SK-N-SH (cell line): ENCODE data around the gene ACOXL. TPM values are rescaled to one million over a fixed set of nuclear protein-coding genes. Genes with fewer than 3 reads are reported as not detected.

Source experiments
- CTCF ChIA-PET: fragments of 300-600, 350-600 bp; formaldehyde crosslinking; extraction: SDS; loops from one replicate; lab custom pipeline; 2021; lab: Yijun Ruan, JAX
- POLR2A ChIA-PET: fragments of 350-600 bp; sonication (Branson Sonifier 250); formaldehyde crosslinking; extraction: SDS; loops from one replicate; lab custom pipeline; 2020; ENCODE audit warnings: antibody characterized with exemption, inconsistent platforms; lab: Yijun Ruan, JAX
- DNase-seq: peaks from one replicate; pipeline ENCODE4 v3.0.0; 2012
- H2AFZ ChIP-seq: fragments of 200-600 bp; sonication (generic); 2 replicates; pipeline ENCODE4 v1.8.1; 2016; ENCODE audit warnings: antibody characterized with exemption, mild to moderate bottlenecking, low read depth
- H3F3A ChIP-seq: fragments of 200-600 bp; sonication (generic); replicated peaks from 2 replicates; pipeline ENCODE3; 2016; ENCODE audit warnings: antibody characterized with exemption, mild to moderate bottlenecking; ENCODE audit not compliant: insufficient read depth
- H3K27ac ChIP-seq, 2 experiments: fragments of 200-500 bp in 1 of 2; fragments of 200-600 bp in 1 of 2; sonication (Bioruptor generic) in 1 of 2; sonication (generic), shearing (Covaris generic) in 1 of 2; 2 replicates each; pipeline versions ENCODE4 v1.5.1 to v1.6.1; 2014 to 2016; ENCODE audit warnings: low read depth in 2 of 2, inconsistent platforms in 1 of 2, low read length in 1 of 2, mild to moderate bottlenecking in 1 of 2, mixed read lengths in 1 of 2
- H3K27me3 ChIP-seq: fragments of 200-600 bp; sonication (generic), shearing (Covaris generic); 2 replicates; pipeline ENCODE4 v1.6.1; 2016; ENCODE audit warnings: mixed run types; ENCODE audit not compliant: insufficient read depth
- H3K36me3 ChIP-seq, 2 experiments: fragments of 200-500 bp in 1 of 2; fragments of 200-600 bp in 1 of 2; sonication (Bioruptor generic) in 1 of 2; sonication (generic) in 1 of 2; replicated peaks in 1 of 2; 2 replicates each; pipeline versions ENCODE3 to v1.5.1; 2014 to 2016; ENCODE audit warnings: low read length in 1 of 2, mild to moderate bottlenecking in 1 of 2; ENCODE audit not compliant: insufficient read depth in 2 of 2, control insufficient read depth in 1 of 2
- H3K4me1 ChIP-seq, 2 experiments: fragments of 200-500 bp in 1 of 2; fragments of 200-600 bp in 1 of 2; sonication (Bioruptor generic) in 1 of 2; sonication (generic), shearing (Covaris generic) in 1 of 2; 2 replicates each; pipeline versions ENCODE4 v1.5.1 to v1.6.1; 2014 to 2016; ENCODE audit warnings: low read depth in 1 of 2, low read length in 1 of 2, mixed run types in 1 of 2; ENCODE audit not compliant: insufficient read depth in 2 of 2, control insufficient read depth in 1 of 2
- H3K4me2 ChIP-seq: fragments of 200-600 bp; sonication (generic), shearing (Covaris generic); 2 replicates; pipeline ENCODE4 v1.6.1; 2017; ENCODE audit warnings: mixed run types
- H3K4me3 ChIP-seq, 2 experiments: fragments of 200-500 bp in 1 of 2; fragments of 200-600 bp in 1 of 2; sonication (Bioruptor generic) in 1 of 2; sonication (generic), shearing (Covaris generic) in 1 of 2; 2 replicates each; pipeline versions ENCODE4 v1.5.1 to v1.8.1; 2014 to 2016; ENCODE audit warnings: low read depth in 2 of 2, inconsistent platforms in 1 of 2, low read length in 1 of 2, mild to moderate bottlenecking in 1 of 2, mixed read lengths in 1 of 2, moderate library complexity in 1 of 2
- H3K79me2 ChIP-seq: fragments of 200-600 bp; sonication (generic); 2 replicates; pipeline ENCODE4 v1.8.1; 2017; ENCODE audit warnings: mild to moderate bottlenecking; ENCODE audit not compliant: insufficient read depth
- H3K9ac ChIP-seq: fragments of 200-600 bp; sonication (generic); 2 replicates; pipeline ENCODE4 v1.6.1; 2017; ENCODE audit warnings: mixed run types
- H3K9me2 ChIP-seq: fragments of 200-600 bp; sonication (generic); 2 replicates; pipeline ENCODE4 v1.6.1; 2017; ENCODE audit warnings: mixed run types
- H3K9me3 ChIP-seq: fragments of 200-600 bp; sonication (generic); 2 replicates; pipeline ENCODE4 v1.6.1; 2017; ENCODE audit warnings: mixed run types, mild to moderate bottlenecking, moderate library complexity
- H4K20me1 ChIP-seq: fragments of 200-600 bp; sonication (generic); 2 replicates; pipeline ENCODE4 v1.6.1; 2017; ENCODE audit warnings: mild to moderate bottlenecking, mixed run types; ENCODE audit not compliant: insufficient read depth
- EZH2phosphoT487 ChIP-seq: fragments of 200-600 bp; sonication (generic); IDR thresholded peaks from 2 replicates; pipeline ENCODE4 v1.6.1; 2017; ENCODE audit warnings: low read depth, mixed run types, mild to moderate bottlenecking, antibody characterized with exemption, moderate library complexity, borderline replicate concordance
- FOSL2 ChIP-seq: IDR thresholded peaks from 2 replicates; pipeline ENCODE4 v1.4.0; 2012; ENCODE audit warnings: low read depth, mild to moderate bottlenecking, moderate library complexity, borderline replicate concordance
- MXI1 ChIP-seq: IDR thresholded peaks from 2 replicates; pipeline ENCODE4 v1.6.1; 2012; ENCODE audit warnings: mild to moderate bottlenecking, low read depth, low read length, improper control_type of control experiment
- NFIC ChIP-seq: IDR thresholded peaks from 2 replicates; pipeline ENCODE4 v1.4.0; 2012; ENCODE audit warnings: borderline replicate concordance
- NRF1 ChIP-seq: IDR thresholded peaks from 2 replicates; pipeline ENCODE4 v1.6.1; 2012; ENCODE audit warnings: low read depth, mild to moderate bottlenecking, low read length
- POLR2AphosphoS5 ChIP-seq: IDR thresholded peaks from 2 replicates; pipeline ENCODE4 v1.6.1; 2012; ENCODE audit warnings: low read depth, low read length
- RCOR1 ChIP-seq: fragments of 150-350 bp; IDR thresholded peaks from 2 replicates; pipeline ENCODE4 v1.6.1; 2017; ENCODE audit warnings: antibody characterized with exemption, low read length
- RXRA ChIP-seq: IDR thresholded peaks from 2 replicates; pipeline ENCODE4 v1.4.0; 2012; ENCODE audit warnings: low read depth, mild to moderate bottlenecking, borderline replicate concordance
- TEAD4 ChIP-seq: IDR thresholded peaks from 2 replicates; pipeline ENCODE4 v1.4.0; 2012; ENCODE audit warnings: mild to moderate bottlenecking, borderline replicate concordance; ENCODE audit not compliant: insufficient read depth
- YY1 ChIP-seq: IDR thresholded peaks from 2 replicates; pipeline ENCODE4 v1.4.0; 2012; ENCODE audit warnings: low read depth, mild to moderate bottlenecking
- WGBS: methylation state at CpG from one replicate; pipeline ENCODE4 v1.1.6; 2017; ENCODE audit warnings: low lambda C conversion rate; 5-methylcytosine and 5-hydroxymethylcytosine counted together
- polyA plus RNA-seq, 3 experiments: library from polyadenylated mRNA; depleted of rRNA; stranded (reverse); fragments of >200 nt; gene quantifications; 2 replicates each; pipeline ENCODE4 v1.2.3, GENCODE V29; 2012
- TF ChIP-seq, protein P1 (sequence below): IDR thresholded peaks from 2 replicates; pipeline ENCODE4 v1.4.0; 2012; ENCODE audit warnings: low read depth, borderline replicate concordance
- TF ChIP-seq, protein P2 (sequence below): IDR thresholded peaks from 2 replicates; pipeline ENCODE4 v1.4.0; 2012; ENCODE audit warnings: low read depth
- TF ChIP-seq, protein P3 (sequence below): IDR thresholded peaks from 2 replicates; pipeline ENCODE4 v1.6.1; 2012; ENCODE audit warnings: mild to moderate bottlenecking, low read depth, low read length, moderate library complexity
- TF ChIP-seq, protein P4 (sequence below): IDR thresholded peaks from 2 replicates; pipeline ENCODE4 v1.4.0; 2012; ENCODE audit warnings: low read depth, borderline replicate concordance

ACOXL gene
- polyA plus RNA-seq, 1 of the 3 experiments (the other 2 are of a cell fraction) = not detected

DNA sequence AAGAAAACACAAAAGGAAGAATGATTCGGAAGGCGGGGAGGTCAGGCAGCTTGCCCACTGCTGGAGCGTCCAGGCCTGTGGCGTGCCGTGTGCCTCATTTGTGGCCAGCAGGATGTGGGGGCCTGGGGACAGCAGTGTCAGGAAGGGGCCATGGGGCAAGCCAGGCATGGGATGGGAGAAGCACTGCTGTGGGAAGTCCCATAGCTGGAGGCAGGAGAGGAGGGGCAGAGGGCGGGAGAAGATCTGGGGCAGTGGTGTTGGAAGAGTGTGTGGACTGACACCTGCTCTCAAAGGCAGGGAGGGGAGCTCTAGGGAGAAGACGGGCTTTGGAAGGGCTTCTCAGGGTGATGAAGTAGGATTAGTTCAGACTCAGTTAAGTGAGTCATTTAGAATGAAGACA is 133.7 kb downstream of the ACOXL start:
- Histone ChIP-seq H3K4me2 (no peak overlapping the region), H3K9me3 (no peaks in the 10 kb centered on the region), H3K4me1 (peaks cover 0 to 12% of the 10 kb centered on the region in 2 experiments; a peak in 1 of 4 replicates), H3K9me2 (no peaks in the 10 kb centered on the region), H2AFZ (no peak overlapping the region), H3K27me3 (peaks cover 12% of the 10 kb centered on the region; the same call in 1 of the 2 replicates), H3K27ac (no peak overlapping the region), H3F3A (no peaks in the 10 kb centered on the region), H3K9ac (no peak overlapping the region), H3K4me3 (no peak overlapping the region), H3K36me3 (no peaks in the 10 kb centered on the region), H4K20me1 (no peaks in the 10 kb centered on the region), H3K79me2 (no peaks in the 10 kb centered on the region)
- ChIA-PET CTCF (interaction anchor here (1.1 kb wide), 1 partner anchor 15 kb away, joined by 3 read pairs; no protein-coding TSS in a partner anchor), POLR2A (no interaction called here)
- TF ChIP-seq, protein P1, sequence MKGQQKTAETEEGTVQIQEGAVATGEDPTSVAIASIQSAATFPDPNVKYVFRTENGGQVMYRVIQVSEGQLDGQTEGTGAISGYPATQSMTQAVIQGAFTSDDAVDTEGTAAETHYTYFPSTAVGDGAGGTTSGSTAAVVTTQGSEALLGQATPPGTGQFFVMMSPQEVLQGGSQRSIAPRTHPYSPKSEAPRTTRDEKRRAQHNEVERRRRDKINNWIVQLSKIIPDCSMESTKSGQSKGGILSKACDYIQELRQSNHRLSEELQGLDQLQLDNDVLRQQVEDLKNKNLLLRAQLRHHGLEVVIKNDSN = no peak
- TF ChIP-seq RXRA (no peak), TEAD4 (no peak), NFIC (no peak), POLR2AphosphoS5 (no peak)
- TF ChIP-seq, protein P2, sequence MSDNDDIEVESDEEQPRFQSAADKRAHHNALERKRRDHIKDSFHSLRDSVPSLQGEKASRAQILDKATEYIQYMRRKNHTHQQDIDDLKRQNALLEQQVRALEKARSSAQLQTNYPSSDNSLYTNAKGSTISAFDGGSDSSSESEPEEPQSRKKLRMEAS = no peak
- TF ChIP-seq, protein P3, sequence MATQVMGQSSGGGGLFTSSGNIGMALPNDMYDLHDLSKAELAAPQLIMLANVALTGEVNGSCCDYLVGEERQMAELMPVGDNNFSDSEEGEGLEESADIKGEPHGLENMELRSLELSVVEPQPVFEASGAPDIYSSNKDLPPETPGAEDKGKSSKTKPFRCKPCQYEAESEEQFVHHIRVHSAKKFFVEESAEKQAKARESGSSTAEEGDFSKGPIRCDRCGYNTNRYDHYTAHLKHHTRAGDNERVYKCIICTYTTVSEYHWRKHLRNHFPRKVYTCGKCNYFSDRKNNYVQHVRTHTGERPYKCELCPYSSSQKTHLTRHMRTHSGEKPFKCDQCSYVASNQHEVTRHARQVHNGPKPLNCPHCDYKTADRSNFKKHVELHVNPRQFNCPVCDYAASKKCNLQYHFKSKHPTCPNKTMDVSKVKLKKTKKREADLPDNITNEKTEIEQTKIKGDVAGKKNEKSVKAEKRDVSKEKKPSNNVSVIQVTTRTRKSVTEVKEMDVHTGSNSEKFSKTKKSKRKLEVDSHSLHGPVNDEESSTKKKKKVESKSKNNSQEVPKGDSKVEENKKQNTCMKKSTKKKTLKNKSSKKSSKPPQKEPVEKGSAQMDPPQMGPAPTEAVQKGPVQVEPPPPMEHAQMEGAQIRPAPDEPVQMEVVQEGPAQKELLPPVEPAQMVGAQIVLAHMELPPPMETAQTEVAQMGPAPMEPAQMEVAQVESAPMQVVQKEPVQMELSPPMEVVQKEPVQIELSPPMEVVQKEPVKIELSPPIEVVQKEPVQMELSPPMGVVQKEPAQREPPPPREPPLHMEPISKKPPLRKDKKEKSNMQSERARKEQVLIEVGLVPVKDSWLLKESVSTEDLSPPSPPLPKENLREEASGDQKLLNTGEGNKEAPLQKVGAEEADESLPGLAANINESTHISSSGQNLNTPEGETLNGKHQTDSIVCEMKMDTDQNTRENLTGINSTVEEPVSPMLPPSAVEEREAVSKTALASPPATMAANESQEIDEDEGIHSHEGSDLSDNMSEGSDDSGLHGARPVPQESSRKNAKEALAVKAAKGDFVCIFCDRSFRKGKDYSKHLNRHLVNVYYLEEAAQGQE = no peak
- DNase-seq = no peak
- 69% methylated on average over 7 of the region's 7 CpGs for WGBS

DNA sequence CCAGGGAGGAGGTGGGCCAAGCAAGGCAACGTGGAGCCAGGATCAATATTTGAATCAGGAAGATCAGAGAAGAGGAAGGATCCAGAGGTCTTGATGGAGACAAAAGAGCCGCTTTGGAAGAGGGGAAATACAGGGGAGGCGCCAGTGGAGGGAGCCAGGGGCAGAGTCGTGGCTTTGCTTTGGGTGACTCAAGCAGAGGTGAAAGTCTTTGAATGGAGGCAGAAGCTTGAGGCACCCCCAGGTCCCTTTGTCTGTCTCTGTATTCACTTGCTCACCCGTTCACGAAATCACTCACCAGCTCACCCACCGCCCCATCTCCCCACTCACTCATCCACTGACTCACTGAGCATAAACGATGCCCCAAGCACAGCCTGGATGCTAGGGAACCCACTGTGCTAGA is 134.1 kb downstream of the ACOXL start:
- CTCF ChIA-PET = interaction anchor here (1.1 kb wide), 1 partner anchor 15 kb away, joined by 3 read pairs; no protein-coding TSS in a partner anchor
- no peak for TF ChIP-seq EZH2phosphoT487
- no peak for TF ChIP-seq NRF1
- TF ChIP-seq MXI1 = no peak
- no peak for TF ChIP-seq FOSL2
- no peak for TF ChIP-seq RCOR1
- TF ChIP-seq, protein P4, sequence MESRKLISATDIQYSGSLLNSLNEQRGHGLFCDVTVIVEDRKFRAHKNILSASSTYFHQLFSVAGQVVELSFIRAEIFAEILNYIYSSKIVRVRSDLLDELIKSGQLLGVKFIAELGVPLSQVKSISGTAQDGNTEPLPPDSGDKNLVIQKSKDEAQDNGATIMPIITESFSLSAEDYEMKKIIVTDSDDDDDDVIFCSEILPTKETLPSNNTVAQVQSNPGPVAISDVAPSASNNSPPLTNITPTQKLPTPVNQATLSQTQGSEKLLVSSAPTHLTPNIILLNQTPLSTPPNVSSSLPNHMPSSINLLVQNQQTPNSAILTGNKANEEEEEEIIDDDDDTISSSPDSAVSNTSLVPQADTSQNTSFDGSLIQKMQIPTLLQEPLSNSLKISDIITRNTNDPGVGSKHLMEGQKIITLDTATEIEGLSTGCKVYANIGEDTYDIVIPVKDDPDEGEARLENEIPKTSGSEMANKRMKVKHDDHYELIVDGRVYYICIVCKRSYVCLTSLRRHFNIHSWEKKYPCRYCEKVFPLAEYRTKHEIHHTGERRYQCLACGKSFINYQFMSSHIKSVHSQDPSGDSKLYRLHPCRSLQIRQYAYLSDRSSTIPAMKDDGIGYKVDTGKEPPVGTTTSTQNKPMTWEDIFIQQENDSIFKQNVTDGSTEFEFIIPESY = no peak
- TF ChIP-seq YY1 = no peak
- TF ChIP-seq, protein P2 = no peak
- peaks cover 12% of the 10 kb centered on the region; the same call in 1 of the 2 replicates for H3K27me3 ChIP-seq

More for the DNA sequence above, 134.1 kb downstream of the ACOXL start:
- Histone ChIP-seq H3K9ac (no peak overlapping the region), H3K9me2 (no peaks in the 10 kb centered on the region), H3K4me1 (peaks cover 0 to 12% of the 10 kb centered on the region in 2 experiments; a peak in 1 of 4 replicates), H4K20me1 (no peaks in the 10 kb centered on the region), H3K79me2 (no peaks in the 10 kb centered on the region), H3K27ac (no peak overlapping the region), H3K36me3 (no peaks in the 10 kb centered on the region), H2AFZ (no peak overlapping the region), H3K9me3 (no peaks in the 10 kb centered on the region), H3K4me3 (no peak overlapping the region), H3K4me2 (no peak overlapping the region), H3F3A (no peaks in the 10 kb centered on the region)
- WGBS = 60% methylated on average over 8 of the region's 8 CpGs
- POLR2A ChIA-PET = no interaction called here
- DNase-seq = no peak
